ENCODE data around the gene SURF4.
"Not testable (repeated sequence)": the region's sequence is repeated elsewhere in the genome, so short reads cannot be mapped to it uniquely, and the experiment has no call there.

Gene SURF4

DNA sequence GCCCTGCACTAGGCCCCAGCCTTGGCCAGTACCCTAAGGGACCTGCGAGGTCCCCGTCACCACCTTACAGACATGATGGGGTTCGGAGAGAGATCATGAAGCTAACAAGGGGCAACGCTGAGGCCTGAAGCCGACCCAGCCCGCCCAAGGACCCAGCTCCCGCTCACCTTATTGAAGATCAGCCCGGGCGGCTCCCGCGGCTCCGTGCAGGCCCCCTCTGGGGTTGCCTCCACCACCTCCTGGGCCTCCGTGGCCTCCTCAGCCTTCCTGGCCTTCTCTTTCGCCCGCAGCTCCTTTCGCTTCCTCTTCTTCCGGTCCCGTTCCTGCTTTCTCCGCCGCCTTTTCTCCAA lies 43.5 kb downstream of the SURF4 start:
- no peak for DNase-seq (ENCODE audit: low read depth)
- H3K4me3 ChIP-seq (ENCODE audit: low read length): no peak overlapping the region
- TF ChIP-seq, protein P1, sequence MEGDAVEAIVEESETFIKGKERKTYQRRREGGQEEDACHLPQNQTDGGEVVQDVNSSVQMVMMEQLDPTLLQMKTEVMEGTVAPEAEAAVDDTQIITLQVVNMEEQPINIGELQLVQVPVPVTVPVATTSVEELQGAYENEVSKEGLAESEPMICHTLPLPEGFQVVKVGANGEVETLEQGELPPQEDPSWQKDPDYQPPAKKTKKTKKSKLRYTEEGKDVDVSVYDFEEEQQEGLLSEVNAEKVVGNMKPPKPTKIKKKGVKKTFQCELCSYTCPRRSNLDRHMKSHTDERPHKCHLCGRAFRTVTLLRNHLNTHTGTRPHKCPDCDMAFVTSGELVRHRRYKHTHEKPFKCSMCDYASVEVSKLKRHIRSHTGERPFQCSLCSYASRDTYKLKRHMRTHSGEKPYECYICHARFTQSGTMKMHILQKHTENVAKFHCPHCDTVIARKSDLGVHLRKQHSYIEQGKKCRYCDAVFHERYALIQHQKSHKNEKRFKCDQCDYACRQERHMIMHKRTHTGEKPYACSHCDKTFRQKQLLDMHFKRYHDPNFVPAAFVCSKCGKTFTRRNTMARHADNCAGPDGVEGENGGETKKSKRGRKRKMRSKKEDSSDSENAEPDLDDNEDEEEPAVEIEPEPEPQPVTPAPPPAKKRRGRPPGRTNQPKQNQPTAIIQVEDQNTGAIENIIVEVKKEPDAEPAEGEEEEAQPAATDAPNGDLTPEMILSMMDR (conservative IDR thresholded peaks at IDR 0.05; ENCODE audit: low read depth, low read length): no peak

DNA sequence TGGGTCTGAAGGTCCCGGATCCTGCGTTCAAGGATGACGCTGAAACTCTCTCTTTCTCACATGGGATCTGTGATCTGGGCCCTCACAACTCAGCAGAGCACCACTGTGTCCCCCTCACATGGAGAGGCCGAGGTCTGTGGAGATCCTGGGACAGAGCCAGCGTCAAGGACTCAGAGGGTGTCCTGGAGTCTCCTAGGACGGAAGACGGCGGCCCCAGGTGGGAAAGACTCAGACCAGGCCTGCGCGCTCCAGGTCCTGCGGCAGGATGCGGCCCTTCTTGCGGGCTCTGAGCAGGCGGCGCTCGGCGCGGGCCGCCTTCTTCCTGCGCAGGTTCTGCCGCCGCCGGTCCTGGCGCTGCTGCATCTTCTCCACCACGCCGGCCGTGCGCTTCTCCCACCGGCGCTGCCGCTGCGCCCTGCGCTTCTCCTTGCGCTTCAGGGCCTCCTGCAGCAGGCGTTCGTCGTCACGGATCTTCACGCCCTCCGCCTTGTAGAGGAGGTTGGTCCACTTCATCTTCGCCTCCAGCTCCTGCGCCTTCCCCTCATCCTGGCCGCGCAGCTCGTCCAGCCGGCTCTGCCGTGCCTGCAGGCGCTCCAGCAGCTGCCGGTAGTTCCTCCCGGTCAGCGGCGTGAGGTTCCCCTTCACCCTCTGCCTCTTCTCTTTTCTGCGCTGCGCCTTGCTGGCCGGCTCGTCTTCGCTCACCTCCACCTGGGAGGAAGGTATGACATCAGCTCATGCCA lies 44.0 kb downstream of the SURF4 start:
- DNase-seq (ENCODE audit: low read depth): no peak
- TF ChIP-seq, protein P1 (conservative IDR thresholded peaks at IDR 0.05; ENCODE audit: low read depth, low read length): no peak
- H3K4me3 ChIP-seq (ENCODE audit: low read length): no peak overlapping the region

DNA sequence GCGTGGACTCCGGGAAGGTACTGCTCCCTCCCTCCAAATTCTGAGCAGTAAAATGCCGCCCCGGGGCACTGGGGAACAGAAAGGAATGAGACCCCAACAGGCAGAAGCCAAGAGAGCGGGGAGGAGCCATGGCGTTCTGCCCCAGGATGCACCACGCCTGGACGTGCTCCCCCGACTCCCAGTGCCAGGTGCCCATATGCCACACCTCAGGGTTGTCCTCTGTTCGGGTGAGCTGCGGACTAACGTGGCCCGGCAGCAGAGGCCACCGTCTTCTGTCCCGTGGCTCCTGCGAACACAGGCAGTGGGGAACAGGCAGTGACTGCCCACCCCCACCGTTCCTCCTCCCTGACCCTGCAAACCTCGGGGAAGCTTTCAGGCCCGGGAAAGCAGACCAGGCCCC lies 44.6 kb downstream of the SURF4 start:
- TF ChIP-seq, protein P1 (conservative IDR thresholded peaks at IDR 0.05; ENCODE audit: low read depth, low read length): no peak
- no peak for DNase-seq (ENCODE audit: low read depth)
- no peak overlapping the region for H3K4me3 ChIP-seq (ENCODE audit: low read length)

DNA sequence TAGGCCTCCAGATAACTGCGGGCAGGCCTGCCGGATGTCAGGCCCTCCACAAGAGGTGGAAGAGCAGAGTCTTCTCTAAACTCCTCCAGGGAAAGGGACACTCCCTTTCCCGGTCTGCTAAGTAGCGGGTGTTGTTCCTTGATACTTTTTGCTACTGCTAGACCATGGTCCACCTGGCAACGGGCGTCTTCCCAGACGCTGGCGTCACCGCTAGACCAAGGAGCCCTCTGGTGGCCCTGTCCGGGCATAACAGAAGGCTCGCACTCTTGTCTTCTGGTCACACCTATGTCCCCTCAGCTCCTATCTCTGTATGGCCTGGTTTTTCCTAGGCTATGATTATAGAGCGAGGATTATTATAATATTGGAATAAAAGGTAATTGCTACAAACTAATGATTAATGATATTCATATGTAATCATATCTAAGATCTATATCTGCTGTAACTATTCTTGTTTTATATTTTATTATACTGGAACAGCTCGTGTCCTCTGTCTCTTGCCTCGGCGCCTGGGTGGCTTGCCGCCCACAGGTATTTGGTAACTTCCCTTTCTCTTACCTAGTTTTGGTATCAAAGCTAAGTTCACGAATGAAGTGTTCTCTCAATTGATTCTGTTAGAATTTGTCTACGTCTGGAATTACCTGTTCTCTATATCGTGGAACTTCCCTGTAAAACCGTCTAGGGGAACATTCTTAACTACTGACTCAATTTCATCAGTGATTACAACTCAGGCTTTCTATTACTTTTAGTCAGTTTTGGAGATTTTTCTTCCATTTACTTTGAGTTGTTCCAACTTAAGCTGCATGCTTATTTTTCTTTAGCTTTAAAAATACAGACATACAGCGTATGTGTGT lies 46.3 kb downstream of the SURF4 start:
- TF ChIP-seq, protein P1 (conservative IDR thresholded peaks at IDR 0.05; ENCODE audit: low read depth, low read length): peak; percentile 62
- DNase-seq (ENCODE audit: low read depth); H3K4me3 ChIP-seq (ENCODE audit: low read length): not testable (repeated sequence)

DNA sequence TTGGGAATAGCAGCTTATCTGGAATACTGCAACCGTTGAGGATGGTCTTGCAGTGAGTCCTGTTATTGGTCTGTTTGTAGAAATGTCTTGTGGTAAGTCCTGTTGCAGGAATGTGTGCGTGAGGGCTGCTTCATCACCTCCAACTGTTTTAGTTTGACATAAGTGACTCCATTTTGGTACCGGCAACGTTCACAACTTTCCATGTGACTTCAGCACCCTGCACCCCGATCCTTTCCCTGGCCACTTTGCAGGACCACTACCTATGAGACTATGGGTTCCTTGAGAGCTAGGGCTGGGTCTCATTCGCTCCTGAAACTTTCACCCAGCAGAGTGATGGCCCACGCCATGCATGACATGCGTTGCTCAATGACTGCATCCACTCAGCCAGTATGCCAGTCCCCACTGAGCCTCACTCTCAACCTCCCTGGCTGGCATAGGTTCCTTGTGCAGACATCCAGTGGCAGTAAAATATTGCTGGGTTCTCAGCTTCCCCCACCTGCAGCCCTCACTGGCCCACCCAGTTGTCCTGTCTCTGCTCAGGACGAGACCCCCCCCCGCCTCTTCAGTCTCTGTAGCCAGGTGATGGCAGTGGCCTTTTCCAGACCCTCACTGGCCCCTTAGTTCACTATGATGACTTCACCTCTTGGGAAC lies 47.9 kb downstream of the SURF4 start:
- TF ChIP-seq, protein P1 (conservative IDR thresholded peaks at IDR 0.05; ENCODE audit: low read depth, low read length): no peak
- H3K4me3 ChIP-seq (ENCODE audit: low read length): no peak overlapping the region
- no peak for DNase-seq (ENCODE audit: low read depth)

DNA sequence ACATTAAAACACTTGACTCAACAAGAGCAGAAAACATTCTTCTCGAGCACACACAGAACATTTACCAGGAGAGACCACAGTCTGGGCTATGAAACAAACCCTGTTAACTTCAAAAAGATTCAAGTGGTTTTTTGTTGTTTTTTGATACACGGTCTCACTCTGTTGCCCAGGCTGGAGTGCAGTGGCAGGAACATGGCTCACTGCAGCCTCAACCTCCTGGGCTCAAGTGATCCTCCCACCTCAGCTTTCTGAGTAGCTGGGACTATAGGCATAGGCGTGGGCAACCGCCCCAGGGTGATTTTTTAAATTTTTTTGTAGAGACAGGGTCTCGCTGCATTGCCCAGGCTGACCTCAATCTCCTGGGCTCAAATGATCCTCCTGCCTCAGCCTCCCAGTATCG lies 48.8 kb downstream of the SURF4 start:
- not testable (repeated sequence) for DNase-seq (ENCODE audit: low read depth); H3K4me3 ChIP-seq (ENCODE audit: low read length)

DNA sequence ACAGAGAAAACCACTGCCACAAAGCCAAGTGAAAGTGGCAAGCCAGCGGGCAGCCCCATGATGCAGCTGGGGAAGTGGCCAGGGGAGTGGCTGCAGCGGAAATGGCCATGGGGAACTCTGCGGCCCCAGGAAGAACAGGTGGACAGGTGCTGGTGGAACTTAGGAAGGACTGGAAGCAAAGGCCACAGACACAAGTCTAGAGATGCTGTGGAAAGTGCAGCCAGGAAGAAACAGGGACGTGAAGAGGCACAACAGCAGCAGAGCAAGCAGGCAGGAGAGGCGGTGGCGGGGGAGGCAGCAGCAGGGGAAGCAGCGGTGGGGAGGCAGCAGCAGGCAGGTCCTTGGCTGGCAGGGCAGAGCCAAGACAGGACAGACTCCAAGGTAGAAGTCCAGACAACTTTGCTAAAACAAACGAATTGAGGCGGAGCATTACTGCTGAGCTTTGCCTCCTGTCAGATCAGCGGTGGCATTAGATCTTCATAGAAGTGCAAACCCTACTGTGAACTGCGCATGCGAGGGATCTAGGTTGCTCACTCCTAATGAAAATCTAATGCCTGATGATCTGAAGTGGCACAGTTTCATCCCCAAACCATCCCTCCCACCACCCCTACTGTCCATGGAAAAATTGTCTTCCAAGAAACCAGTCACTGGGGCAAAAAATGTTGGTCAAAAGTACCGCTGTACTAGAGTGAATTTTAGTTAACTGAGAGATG lies 51.7 kb downstream of the SURF4 start:
- TF ChIP-seq, protein P1 (conservative IDR thresholded peaks at IDR 0.05; ENCODE audit: low read depth, low read length): no peak
- H3K4me3 ChIP-seq (ENCODE audit: low read length): no peak overlapping the region
- DNase-seq (ENCODE audit: low read depth): no peak
